ENCODE data around the gene PPP1R36.
"Not testable (repeated sequence)": the region's sequence is repeated elsewhere in the genome, so short reads cannot be mapped to it uniquely, and the experiment has no call there.

PPP1R36 gene

DNA sequence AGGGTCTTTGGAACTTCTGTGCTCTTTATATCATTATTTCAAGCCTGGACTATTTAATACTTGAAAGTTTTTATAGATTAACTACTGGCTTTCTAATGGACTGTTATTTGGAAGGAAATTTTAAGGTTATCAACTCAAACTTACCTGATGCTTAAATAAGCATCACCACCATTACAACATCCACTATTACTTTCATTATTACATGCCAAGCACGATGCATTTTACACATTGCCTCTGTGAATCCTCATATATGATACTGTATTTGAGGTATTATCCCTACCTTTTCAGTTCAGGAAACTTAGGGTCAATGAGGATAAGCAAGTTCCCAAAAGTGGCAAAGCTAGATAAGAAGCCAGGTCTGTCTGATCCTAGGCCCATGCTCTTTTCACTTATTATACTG, 32.8 kb upstream of the PPP1R36 start:
- TF ChIP-seq MYC (IDR thresholded peaks at IDR 0.05; ENCODE audit: low read depth, low read length): no peak
- TF ChIP-seq, protein P1, sequence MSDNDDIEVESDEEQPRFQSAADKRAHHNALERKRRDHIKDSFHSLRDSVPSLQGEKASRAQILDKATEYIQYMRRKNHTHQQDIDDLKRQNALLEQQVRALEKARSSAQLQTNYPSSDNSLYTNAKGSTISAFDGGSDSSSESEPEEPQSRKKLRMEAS (IDR thresholded peaks at IDR 0.05; ENCODE audit: low read depth, low read length): no peak
- TF ChIP-seq, protein P2, sequence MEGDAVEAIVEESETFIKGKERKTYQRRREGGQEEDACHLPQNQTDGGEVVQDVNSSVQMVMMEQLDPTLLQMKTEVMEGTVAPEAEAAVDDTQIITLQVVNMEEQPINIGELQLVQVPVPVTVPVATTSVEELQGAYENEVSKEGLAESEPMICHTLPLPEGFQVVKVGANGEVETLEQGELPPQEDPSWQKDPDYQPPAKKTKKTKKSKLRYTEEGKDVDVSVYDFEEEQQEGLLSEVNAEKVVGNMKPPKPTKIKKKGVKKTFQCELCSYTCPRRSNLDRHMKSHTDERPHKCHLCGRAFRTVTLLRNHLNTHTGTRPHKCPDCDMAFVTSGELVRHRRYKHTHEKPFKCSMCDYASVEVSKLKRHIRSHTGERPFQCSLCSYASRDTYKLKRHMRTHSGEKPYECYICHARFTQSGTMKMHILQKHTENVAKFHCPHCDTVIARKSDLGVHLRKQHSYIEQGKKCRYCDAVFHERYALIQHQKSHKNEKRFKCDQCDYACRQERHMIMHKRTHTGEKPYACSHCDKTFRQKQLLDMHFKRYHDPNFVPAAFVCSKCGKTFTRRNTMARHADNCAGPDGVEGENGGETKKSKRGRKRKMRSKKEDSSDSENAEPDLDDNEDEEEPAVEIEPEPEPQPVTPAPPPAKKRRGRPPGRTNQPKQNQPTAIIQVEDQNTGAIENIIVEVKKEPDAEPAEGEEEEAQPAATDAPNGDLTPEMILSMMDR (IDR thresholded peaks at IDR 0.05; ENCODE audit: low read depth, low read length): no peak
- no peak for TF ChIP-seq POLR2A (IDR thresholded peaks at IDR 0.05; ENCODE audit: extremely low read depth, insufficient read length)
- no peak for DNase-seq (ENCODE audit: low read depth)
- no peak overlapping the region for H3K4me3 ChIP-seq (ENCODE audit: low read depth, low read length)

DNA sequence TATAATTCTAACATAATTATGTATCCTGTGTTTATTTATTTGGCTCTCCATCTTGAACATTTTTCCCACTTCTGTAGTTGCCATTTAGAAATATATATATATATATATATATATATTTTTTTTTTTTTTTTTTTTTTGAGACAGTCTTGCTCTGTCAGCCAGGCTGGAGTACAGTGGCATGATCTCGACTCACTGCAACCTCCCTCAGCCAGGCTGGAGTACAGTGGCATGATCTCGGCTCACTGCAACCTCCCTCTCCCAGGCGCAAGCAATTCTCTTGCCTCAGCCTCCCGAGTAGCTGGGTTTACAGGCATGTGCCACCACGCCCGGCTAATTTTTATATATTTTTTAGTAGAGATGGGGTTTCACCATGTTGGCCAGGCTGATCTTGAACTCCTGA, 32.1 kb upstream of the PPP1R36 start:
- not testable (repeated sequence) for DNase-seq (ENCODE audit: low read depth); H3K4me3 ChIP-seq (ENCODE audit: low read depth, low read length)

DNA sequence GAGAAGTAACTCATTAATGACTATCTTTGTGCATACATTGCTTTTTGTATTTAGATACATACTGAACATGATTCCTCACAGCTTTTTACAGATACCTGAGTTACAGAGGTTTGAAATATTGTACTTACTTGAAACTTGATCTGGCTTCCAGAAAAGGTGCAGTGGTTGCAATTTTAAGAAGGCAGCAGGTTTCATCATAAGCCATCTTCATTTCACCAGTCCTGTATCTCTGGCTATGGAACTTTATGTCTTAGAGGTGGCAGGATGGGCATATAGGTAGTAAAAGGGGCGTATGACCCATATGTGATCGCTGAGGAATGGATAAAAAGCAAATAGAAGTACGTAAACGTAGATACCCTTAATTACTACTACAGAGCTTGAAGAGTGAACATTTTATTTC, 31.5 kb upstream of the PPP1R36 start:
- no peak for DNase-seq (ENCODE audit: low read depth)
- TF ChIP-seq MYC (IDR thresholded peaks at IDR 0.05; ENCODE audit: low read depth, low read length): no peak
- TF ChIP-seq, protein P2 (IDR thresholded peaks at IDR 0.05; ENCODE audit: low read depth, low read length): no peak
- no peak for TF ChIP-seq POLR2A (IDR thresholded peaks at IDR 0.05; ENCODE audit: extremely low read depth, insufficient read length)
- TF ChIP-seq, protein P1 (IDR thresholded peaks at IDR 0.05; ENCODE audit: low read depth, low read length): no peak
- no peak overlapping the region for H3K4me3 ChIP-seq (ENCODE audit: low read depth, low read length)

DNA sequence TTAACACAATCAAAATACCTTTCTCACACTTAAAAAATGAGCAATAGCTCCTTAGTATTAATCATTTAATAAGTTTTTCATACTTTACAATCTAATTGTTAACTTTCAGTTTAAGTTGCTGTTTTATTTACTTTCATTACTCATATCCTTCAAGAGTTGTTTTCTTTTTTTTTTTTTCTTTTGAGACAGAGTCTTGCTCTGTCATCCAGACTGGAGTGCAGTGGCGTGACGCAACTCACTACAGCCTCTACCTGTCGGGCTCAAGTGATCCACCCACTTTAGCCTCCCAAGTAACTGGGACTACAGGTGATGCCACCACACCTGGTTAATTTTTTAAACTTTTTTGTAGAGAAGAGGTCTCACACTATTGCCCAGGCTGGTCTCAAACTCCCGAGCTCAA, 29.1 kb upstream of the PPP1R36 start:
- DNase-seq (ENCODE audit: low read depth): no peak

DNA sequence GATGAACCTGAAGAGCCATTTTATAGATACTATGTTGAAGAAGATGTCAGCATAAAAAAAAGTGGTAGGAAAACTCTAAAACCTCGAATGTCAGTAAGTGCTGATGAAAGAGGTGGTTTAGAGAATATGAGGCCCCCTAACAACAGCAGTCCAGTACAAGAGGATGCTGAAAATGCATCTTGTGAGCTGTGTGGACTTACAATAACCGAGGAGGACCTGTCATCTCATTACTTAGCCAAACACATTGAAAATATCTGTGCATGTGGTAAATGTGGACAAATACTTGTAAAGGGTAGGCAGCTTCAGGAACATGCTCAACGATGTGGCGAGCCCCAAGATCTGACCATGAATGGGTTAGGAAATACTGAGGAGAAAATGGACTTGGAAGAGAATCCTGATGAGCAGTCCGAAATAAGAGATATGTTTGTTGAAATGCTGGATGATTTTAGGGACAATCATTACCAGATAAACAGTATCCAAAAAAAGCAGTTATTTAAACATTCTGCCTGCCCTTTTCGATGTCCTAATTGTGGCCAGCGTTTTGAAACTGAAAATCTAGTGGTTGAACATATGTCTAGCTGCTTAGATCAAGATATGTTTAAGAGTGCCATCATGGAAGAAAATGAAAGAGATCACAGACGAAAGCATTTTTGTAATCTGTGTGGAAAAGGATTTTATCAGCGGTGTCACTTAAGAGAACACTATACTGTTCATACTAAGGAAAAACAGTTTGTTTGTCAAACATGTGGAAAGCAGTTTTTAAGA, 27.0 kb upstream of the PPP1R36 start:
- DNase-seq (ENCODE audit: low read depth): no peak
- H3K4me3 ChIP-seq (ENCODE audit: low read depth, low read length): no peak overlapping the region
- TF ChIP-seq MYC (IDR thresholded peaks at IDR 0.05; ENCODE audit: low read depth, low read length) (no peak), POLR2A (IDR thresholded peaks at IDR 0.05; ENCODE audit: extremely low read depth, insufficient read length) (no peak)
- TF ChIP-seq, protein P1 (IDR thresholded peaks at IDR 0.05; ENCODE audit: low read depth, low read length): no peak
- TF ChIP-seq, protein P2 (IDR thresholded peaks at IDR 0.05; ENCODE audit: low read depth, low read length): no peak

More for the DNA sequence above, 29.1 kb upstream of the PPP1R36 start:
- no peak for TF ChIP-seq POLR2A (IDR thresholded peaks at IDR 0.05; ENCODE audit: extremely low read depth, insufficient read length)
- no peak for TF ChIP-seq MYC (IDR thresholded peaks at IDR 0.05; ENCODE audit: low read depth, low read length)
- TF ChIP-seq, protein P2 (IDR thresholded peaks at IDR 0.05; ENCODE audit: low read depth, low read length): no peak
- TF ChIP-seq, protein P1 (IDR thresholded peaks at IDR 0.05; ENCODE audit: low read depth, low read length): no peak
- no peak overlapping the region for H3K4me3 ChIP-seq (ENCODE audit: low read depth, low read length)

DNA sequence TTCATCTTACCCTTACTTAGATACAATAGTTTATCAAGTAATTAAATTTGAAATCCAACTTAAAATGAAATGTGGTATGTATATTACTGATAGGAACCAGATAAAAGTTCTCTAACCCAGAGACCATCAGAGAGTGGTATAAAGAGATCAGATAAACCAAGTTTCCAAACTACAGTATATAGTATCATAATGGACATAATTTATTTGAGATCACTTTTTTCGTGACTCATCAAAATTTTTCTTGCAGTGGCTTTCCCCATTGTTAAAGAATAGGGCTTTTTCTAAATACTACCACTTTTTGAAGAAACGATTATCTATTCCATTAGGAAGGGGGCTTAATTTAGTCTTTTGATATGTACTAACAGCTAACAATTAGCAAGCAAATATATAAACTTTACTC, 24.4 kb upstream of the PPP1R36 start:
- DNase-seq (ENCODE audit: low read depth): no peak
- no peak overlapping the region for H3K4me3 ChIP-seq (ENCODE audit: low read depth, low read length)
- TF ChIP-seq POLR2A (IDR thresholded peaks at IDR 0.05; ENCODE audit: extremely low read depth, insufficient read length): no peak
- TF ChIP-seq, protein P2 (IDR thresholded peaks at IDR 0.05; ENCODE audit: low read depth, low read length): no peak
- no peak for TF ChIP-seq MYC (IDR thresholded peaks at IDR 0.05; ENCODE audit: low read depth, low read length)
- TF ChIP-seq, protein P1 (IDR thresholded peaks at IDR 0.05; ENCODE audit: low read depth, low read length): no peak
